OCI-LY7 (cell line): ENCODE data around the gene WNT7A.

Experiments used
- CTCF ChIP-seq: fragments of 200-600 bp; sonication (generic); conservative IDR thresholded peaks from 2 replicates; pipeline ENCODE4 v1.5.1; 2014; ENCODE audit warnings: mild to moderate bottlenecking, antibody characterized with exemption, low read length, moderate library complexity, mixed read lengths
- EZH2phosphoT487 ChIP-seq: fragments of 200-600 bp; sonication (generic); IDR thresholded peaks from 2 replicates; pipeline ENCODE4 v1.6.1; 2018; ENCODE audit warnings: low read depth, borderline replicate concordance, mild to moderate bottlenecking, mixed run types, antibody characterized with exemption, low read length, moderate library complexity, mixed read lengths

- TF ChIP-seq CTCF (no peak), EZH2phosphoT487 (no peak)
Measured at GRCh38 chr3:13866041-13866965, 13.6 kb downstream of the WNT7A start.
